Neural crest cell (in vitro differentiated cells): Measurements from ENCODE around the gene IGFN1. TPM values are rescaled to one million over a fixed set of nuclear protein-coding genes. Genes with fewer than 3 reads are reported as not detected.

Experiments used
- DNase-seq: peaks from one replicate; pipeline ENCODE4 v3.0.0; 2021; ENCODE audit warnings: low read depth, mixed read lengths, low spot score
- H3K27ac Mint-ChIP-seq: one replicate; pipeline ENCODE4 v1.8.0; 2021; ENCODE audit warnings: mild to moderate bottlenecking, mixed read lengths; ENCODE audit not compliant: unreplicated experiment
- H3K27me3 Mint-ChIP-seq: 2 replicates; pipeline ENCODE4 v1.8.0; 2021; ENCODE audit warnings: low read depth, mild to moderate bottlenecking, mixed read lengths
- H3K36me3 Mint-ChIP-seq: 2 replicates; pipeline ENCODE4 v1.8.0; 2021; ENCODE audit warnings: low read depth, mild to moderate bottlenecking, mixed read lengths
- H3K4me1 Mint-ChIP-seq: 2 replicates; pipeline ENCODE4 v1.8.0; 2021; ENCODE audit warnings: mixed read lengths
- H3K4me3 Mint-ChIP-seq: one replicate; pipeline ENCODE4 v1.8.0; 2021; ENCODE audit warnings: mild to moderate bottlenecking, mixed read lengths
- H3K9me3 Mint-ChIP-seq: 2 replicates; pipeline ENCODE4 v1.8.0; 2021; ENCODE audit warnings: mixed read lengths
- CTCF ChIP-seq: fragments of 200-600 bp; sonication (generic); conservative IDR thresholded peaks from 2 replicates; pipeline ENCODE4 v1.5.0; 2021; ENCODE audit warnings: antibody characterized with exemption, mild to moderate bottlenecking
- total RNA-seq: library from RNA; stranded (reverse); gene quantifications from 2 replicates; pipeline ENCODE4 v1.2.1, GENCODE V29; 2021

Gene IGFN1
- total RNA-seq, 1 donor from 2014 or later = not detected

DNA sequence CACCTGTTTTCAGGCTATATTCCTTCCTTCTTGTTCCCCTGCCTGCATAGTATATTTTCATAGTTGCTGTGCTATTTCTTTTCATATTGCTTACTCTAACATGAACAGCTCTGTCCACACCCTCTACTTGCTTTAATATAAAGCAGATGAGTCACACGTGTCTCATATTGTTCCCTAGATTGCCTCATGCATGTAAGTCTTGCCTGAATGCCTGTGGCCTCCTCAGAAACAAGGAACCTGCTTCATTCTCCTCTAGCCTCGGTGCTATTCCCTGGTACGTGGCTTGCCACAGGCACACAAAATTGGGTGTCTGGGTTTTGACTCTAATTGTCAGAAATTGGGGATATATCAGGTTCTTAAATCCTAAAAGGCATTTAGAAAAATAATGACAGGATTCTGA is 76.2 kb downstream of the IGFN1 start:
- Mint-ChIP-seq H3K4me3 (no peak overlapping the region), H3K9me3 (no peaks in the 10 kb centered on the region), H3K4me1 (no peaks in the 10 kb centered on the region), H3K27me3 (peaks cover 34% of the 10 kb centered on the region), H3K36me3 (no peaks in the 10 kb centered on the region), H3K27ac (no peak overlapping the region)
- no peak for DNase-seq
- no peak for TF ChIP-seq CTCF

DNA sequence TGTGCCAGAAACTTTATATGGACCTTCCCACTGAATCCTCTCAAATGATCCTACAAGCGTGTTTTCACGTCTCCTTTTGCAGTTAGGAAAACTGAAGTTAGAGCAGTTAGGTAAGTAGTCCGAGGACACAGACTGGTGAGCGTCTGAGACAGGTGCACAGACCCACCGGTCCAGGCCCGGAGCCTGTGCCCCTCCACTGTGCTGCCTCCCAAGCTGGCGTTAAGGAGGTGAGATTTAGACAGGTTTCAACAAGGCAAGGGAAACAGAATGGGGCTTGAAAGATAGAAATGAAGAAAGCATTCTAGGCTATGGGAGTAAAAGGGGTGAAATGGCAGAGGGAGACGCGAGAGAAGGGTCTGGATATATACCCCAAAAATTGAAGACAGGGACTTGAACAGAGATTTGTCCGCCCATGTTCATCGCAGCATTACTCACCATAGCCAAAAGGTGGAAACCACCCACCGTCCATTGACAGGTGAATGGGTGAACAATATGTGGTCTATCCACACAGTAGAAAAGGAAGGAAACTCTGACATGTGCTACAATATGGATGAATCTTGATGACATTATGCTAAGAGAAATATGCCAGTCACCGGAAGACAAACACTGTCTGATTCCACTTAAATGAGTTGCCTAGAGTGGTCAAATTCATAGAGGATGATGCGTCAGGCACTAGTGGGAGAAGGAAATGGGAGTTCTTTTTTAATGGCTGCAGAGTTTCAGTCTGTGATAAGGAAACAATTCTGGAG is 77.0 kb downstream of the IGFN1 start:
- H3K4me3 Mint-ChIP-seq = no peak overlapping the region
- no peak overlapping the region for H3K27ac Mint-ChIP-seq
- H3K36me3 Mint-ChIP-seq = no peaks in the 10 kb centered on the region
- H3K4me1 Mint-ChIP-seq = no peaks in the 10 kb centered on the region
- no peak for TF ChIP-seq CTCF
- H3K27me3 Mint-ChIP-seq = peaks cover 34% of the 10 kb centered on the region
- H3K9me3 Mint-ChIP-seq = no peaks in the 10 kb centered on the region
- DNase-seq = no peak

DNA sequence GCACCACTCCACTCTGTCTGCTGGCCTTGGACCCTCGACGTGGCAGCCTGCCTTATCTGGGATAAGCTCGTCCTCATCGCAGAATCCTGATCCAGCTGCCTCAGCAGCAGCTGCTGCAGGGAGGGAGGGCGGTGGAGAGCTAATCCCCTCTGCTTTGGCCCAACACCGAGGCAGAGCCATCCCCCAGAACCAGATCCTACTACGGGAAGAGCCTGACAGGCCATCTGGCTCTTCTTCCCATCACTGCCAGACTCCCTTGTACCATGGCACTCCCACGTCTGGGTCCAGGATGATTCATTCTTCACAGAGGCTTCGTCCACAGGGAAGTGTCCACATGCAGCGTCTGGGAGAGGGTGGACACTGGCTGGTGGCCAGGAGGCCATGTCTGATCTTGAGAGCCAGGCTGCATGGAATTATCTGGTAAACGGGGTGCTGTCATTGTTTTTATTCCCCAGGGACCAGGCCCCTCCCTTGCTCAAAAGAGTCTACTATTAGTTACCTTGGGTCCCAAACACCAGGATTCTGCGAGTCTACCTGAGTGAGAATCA is 78.1 kb downstream of the IGFN1 start:
- Mint-ChIP-seq H3K27ac (no peak overlapping the region), H3K4me1 (no peaks in the 10 kb centered on the region), H3K36me3 (no peaks in the 10 kb centered on the region), H3K9me3 (no peaks in the 10 kb centered on the region), H3K27me3 (peaks cover 32% of the 10 kb centered on the region), H3K4me3 (no peak overlapping the region)
- no peak for TF ChIP-seq CTCF
- DNase-seq = no peak

- DNase-seq = no peak
- Mint-ChIP-seq H3K9me3 (no peaks in the 10 kb centered on the region), H3K4me3 (no peak overlapping the region), H3K36me3 (no peaks in the 10 kb centered on the region), H3K27me3 (peaks cover 30% of the 10 kb centered on the region), H3K4me1 (no peaks in the 10 kb centered on the region), H3K27ac (no peak overlapping the region)
- TF ChIP-seq CTCF = no peak
Measured at GRCh38 chr1:201269281-201269680, 78.7 kb downstream of the IGFN1 start.

DNA sequence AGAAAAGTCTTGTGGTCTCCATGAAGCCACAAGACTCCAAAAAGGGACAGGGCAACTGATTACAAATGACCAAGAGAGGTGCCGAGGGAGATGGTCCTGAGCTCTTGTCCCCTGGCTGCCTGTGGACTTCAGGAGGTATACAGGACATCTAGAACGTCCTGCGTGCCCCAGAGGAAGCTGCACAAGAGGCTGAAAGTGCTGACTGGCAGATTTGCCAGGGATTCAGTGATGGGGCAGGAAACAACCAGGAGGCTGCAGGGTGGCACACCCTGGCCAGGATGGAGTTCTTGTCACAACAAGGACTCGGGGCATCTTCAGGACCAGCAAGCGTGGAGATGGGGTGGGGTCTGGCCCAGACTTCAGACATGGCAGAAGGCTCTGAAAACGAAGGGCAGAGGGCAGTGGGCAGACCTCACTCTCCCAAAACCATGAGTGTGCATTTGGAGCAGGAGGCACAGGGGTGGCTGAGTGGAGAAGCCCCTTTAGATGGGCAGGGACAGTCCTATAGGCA is 79.3 kb downstream of the IGFN1 start:
- H3K36me3 Mint-ChIP-seq = no peaks in the 10 kb centered on the region
- H3K4me3 Mint-ChIP-seq = no peak overlapping the region
- peaks cover 26% of the 10 kb centered on the region for H3K27me3 Mint-ChIP-seq
- no peak overlapping the region for H3K27ac Mint-ChIP-seq
- no peaks in the 10 kb centered on the region for H3K4me1 Mint-ChIP-seq
- H3K9me3 Mint-ChIP-seq = no peaks in the 10 kb centered on the region
- no peak for TF ChIP-seq CTCF
- no peak for DNase-seq
